ENCODE data around the gene OR2A25. TPM values are rescaled to one million over a fixed set of nuclear protein-coding genes. Genes with fewer than 3 reads are reported as not detected.

Gene OR2A25
- polyA plus RNA-seq, 1 of the 3 experiments (the other 2 are of a cell fraction) = not detected

GRCh38 chr7:144032985-144033709, 36.5 kb upstream of the OR2A25 start:
- no peaks in the 10 kb centered on the region; a peak in 1 of 4 replicates for H3K4me1 ChIP-seq (ENCODE audit: control insufficient read depth in 1 of 2, insufficient read depth in 2 of 2, low read depth in 1 of 2, low read length in 1 of 2)
- H3K4me3 ChIP-seq (ENCODE audit: low read depth in 2 of 2, low read length in 1 of 2) = no peak overlapping the region
- H3K79me2 ChIP-seq (ENCODE audit: insufficient read depth) = no peaks in the 10 kb centered on the region
- H3K27me3 ChIP-seq (ENCODE audit: insufficient read depth) = peaks cover 17% of the 10 kb centered on the region; the same call in 1 of the 2 replicates
- H4K20me1 ChIP-seq (ENCODE audit: insufficient read depth) = no peaks in the 10 kb centered on the region
- ChIA-PET POLR2A (no interaction called here), CTCF (interaction anchor here (0.5 to 1.6 kb wide), 4 partner anchors 11 to 793 kb away, joined by 3 to 6 read pairs (median 4); no protein-coding TSS in a partner anchor)
- H3F3A ChIP-seq (replicated peaks; ENCODE audit: insufficient read depth) = no peaks in the 10 kb centered on the region
- TF ChIP-seq ZBTB33 (IDR thresholded peaks at IDR 0.05; ENCODE audit: borderline replicate concordance, low read depth) (no peak), NRF1 (IDR thresholded peaks at IDR 0.05; ENCODE audit: low read depth, low read length) (no peak), USF2 (IDR thresholded peaks at IDR 0.05; ENCODE audit: borderline replicate concordance, low read depth, low read length) (no peak), FOSL2 (IDR thresholded peaks at IDR 0.05; ENCODE audit: borderline replicate concordance, low read depth) (no peak), MEF2A (IDR thresholded peaks at IDR 0.05; ENCODE audit: borderline replicate concordance, low read depth) (no peak), MXI1 (IDR thresholded peaks at IDR 0.05; ENCODE audit: low read depth, low read length) (no peak), RCOR1 (IDR thresholded peaks at IDR 0.05; ENCODE audit: low read length) (no peak), EP300 (IDR thresholded peaks at IDR 0.05; ENCODE audit: borderline replicate concordance in 1 of 2, low read depth in 1 of 2, low read length in 1 of 2) (no peak)
- H3K9me2 ChIP-seq = no peaks in the 10 kb centered on the region
- H3K4me2 ChIP-seq = no peak overlapping the region
- H3K27ac ChIP-seq (ENCODE audit: low read depth in 2 of 2, low read length in 1 of 2) = no peak overlapping the region
- no peaks in the 10 kb centered on the region for H3K9me3 ChIP-seq
- no peaks in the 10 kb centered on the region for H3K36me3 ChIP-seq (replicated peaks in 1 of 2; ENCODE audit: control insufficient read depth in 1 of 2, insufficient read depth in 2 of 2, low read length in 1 of 2)
- H2AFZ ChIP-seq (ENCODE audit: low read depth) = no peak overlapping the region
- DNase-seq = no peak
- 4% methylated on average over 1 of the region's 1 CpG for WGBS (ENCODE audit: low lambda C conversion rate)
- H3K9ac ChIP-seq = no peak overlapping the region

- Histone ChIP-seq H3K27ac (ENCODE audit: low read depth in 2 of 2, low read length in 1 of 2) (no peak overlapping the region), H3K4me3 (ENCODE audit: low read depth in 2 of 2, low read length in 1 of 2) (no peak overlapping the region), H3K9ac (no peak overlapping the region), H3K9me2 (no peaks in the 10 kb centered on the region), H3K4me2 (no peak overlapping the region), H3K27me3 (ENCODE audit: insufficient read depth) (peaks cover 12% of the 10 kb centered on the region; the same call in 1 of the 2 replicates), H3F3A (replicated peaks; ENCODE audit: insufficient read depth) (no peaks in the 10 kb centered on the region), H2AFZ (ENCODE audit: low read depth) (no peak overlapping the region), H4K20me1 (ENCODE audit: insufficient read depth) (no peaks in the 10 kb centered on the region), H3K36me3 (replicated peaks in 1 of 2; ENCODE audit: control insufficient read depth in 1 of 2, insufficient read depth in 2 of 2, low read length in 1 of 2) (no peaks in the 10 kb centered on the region), H3K79me2 (ENCODE audit: insufficient read depth) (no peaks in the 10 kb centered on the region), H3K4me1 (ENCODE audit: control insufficient read depth in 1 of 2, insufficient read depth in 2 of 2, low read depth in 1 of 2, low read length in 1 of 2) (no peaks in the 10 kb centered on the region), H3K9me3 (no peaks in the 10 kb centered on the region)
- ChIA-PET CTCF (no interaction called here), POLR2A (no interaction called here)
- TF ChIP-seq TAF1 (IDR thresholded peaks at IDR 0.05; ENCODE audit: borderline replicate concordance, low read depth, low read length) = no peak
- TF ChIP-seq USF2 (IDR thresholded peaks at IDR 0.05; ENCODE audit: borderline replicate concordance, low read depth, low read length) = no peak
- TF ChIP-seq NFIC (IDR thresholded peaks at IDR 0.05; ENCODE audit: borderline replicate concordance) = no peak
- TF ChIP-seq IRF3 (IDR thresholded peaks at IDR 0.05; ENCODE audit: low read depth, low read length) = no peak
- TF ChIP-seq FOXJ3 (CRISPR knock-in tag; IDR thresholded peaks at IDR 0.05) = no peak
- no peak for TF ChIP-seq SMC3 (IDR thresholded peaks at IDR 0.05; ENCODE audit: low read depth, low read length)
- no peak for TF ChIP-seq PBX3 (IDR thresholded peaks at IDR 0.05)
- no peak for TF ChIP-seq RFX5 (IDR thresholded peaks at IDR 0.05; ENCODE audit: low read length)
- TF ChIP-seq RAD21 (IDR thresholded peaks at IDR 0.05; ENCODE audit: low read length) = no peak
- DNase-seq = no peak
Observed at GRCh38 chr7:144035385-144035784, 34.2 kb upstream of the OR2A25 start.
